GM21723 (cell line): ENCODE results near the gene DACH1.

ENCODE experiments used
- ATAC-seq: cut with Tn5 transposase; IDR thresholded peaks from one replicate; pipeline ENCODE4 v1.9.1; 2021; ENCODE audit warnings: mild to moderate bottlenecking, moderate library complexity; ENCODE audit not compliant: unreplicated experiment

The DACH1 gene

DNA sequence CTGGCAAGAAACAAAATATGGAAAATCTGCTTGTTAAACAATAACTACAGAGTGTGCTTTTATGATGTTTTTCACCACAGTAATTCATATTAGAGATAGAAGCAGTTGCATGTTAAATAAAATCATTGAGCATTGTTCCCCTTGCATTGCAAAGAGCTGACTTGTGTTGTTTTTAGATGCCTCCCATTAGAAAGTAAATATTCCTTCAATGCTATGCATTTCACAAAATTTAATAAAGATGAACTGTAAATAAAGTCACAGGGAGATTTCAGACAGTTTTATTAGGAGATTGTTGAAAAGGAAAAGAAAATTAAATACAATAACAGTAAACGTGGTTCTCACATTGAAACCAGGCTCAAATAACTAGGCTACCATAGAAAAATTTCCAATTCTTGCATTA lies 429.3 kb downstream of the DACH1 start:
- ATAC-seq: no peak

GRCh38 chr13:71430681-71431080 lies 436.3 kb downstream of the DACH1 start:
- no peak for ATAC-seq

- no peak for ATAC-seq
Observed at GRCh38 chr13:71417205-71417604, 449.8 kb downstream of the DACH1 start.

DNA sequence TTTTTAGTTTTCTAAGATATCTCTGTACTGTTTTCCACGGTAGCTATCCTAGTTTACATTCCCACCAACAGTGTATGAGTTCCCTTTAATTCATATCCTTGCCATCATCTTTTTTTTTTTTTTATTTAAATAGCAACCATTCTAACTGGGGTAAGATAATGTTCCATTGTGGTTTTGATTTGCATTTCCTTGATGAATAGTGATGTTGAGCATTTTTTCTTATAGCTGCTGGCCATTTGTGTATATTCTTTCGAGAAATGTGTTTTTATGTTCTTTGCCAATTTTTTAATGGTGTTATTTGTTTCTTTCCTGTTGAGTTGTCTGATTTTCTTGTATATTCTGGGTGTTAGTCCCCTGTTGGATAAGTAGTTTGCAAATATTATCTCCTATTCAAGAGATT lies 454.8 kb downstream of the DACH1 start:
- ATAC-seq: no peak

- ATAC-seq: no peak
Observed at GRCh38 chr13:71408416-71408815, 458.6 kb downstream of the DACH1 start.

DNA sequence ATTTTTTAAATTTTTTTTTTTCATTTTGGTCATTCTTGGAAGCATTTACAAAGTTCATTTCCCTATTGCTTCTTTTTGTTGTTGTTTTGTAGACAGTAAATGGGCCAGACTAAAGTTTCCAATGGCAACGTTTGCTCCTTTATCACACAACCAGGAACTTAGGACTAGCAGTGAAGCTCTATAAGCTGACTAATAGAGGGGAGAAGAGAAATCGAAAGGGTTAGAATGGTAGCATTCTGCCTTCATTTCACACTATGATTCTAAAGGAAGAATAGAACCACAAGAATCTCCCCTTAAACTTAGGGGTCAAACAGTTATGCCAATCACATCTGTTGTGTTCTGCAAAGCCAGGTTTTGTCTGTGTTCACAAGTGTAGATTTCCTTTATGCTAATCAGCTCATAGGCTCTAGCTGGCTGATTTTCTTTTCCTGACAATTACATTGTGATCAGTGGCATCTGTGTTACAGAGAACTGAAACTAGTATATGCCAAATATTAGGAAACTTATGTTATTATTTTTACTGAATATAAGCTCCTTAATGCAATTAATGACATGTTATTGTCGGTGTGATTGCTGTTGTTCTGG lies 467.3 kb downstream of the DACH1 start:
- ATAC-seq: no peak

GRCh38 chr13:71396149-71396548 lies 470.9 kb downstream of the DACH1 start:
- no peak for ATAC-seq

DNA sequence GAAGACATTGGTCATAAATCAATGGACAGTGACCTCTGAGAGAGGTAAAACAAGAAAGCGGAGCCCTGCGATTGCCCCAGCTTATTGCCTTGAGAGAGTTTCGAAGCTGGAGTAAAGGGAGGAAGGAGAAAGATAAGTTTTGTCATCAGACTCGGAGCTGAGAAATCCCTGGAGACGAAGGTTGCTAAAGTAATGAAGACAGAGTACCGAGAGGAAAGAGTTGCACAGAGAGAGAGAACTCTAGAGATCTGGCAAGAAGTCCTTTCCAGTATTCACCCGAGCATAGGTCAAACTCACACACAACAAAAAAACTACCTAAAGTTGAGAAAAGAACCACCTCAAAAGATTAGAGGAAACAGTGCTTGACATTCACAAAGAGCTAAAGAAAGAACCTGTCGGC lies 472.0 kb downstream of the DACH1 start:
- no peak for ATAC-seq

GRCh38 chr13:71394176-71394575 lies 472.8 kb downstream of the DACH1 start:
- no peak for ATAC-seq
